ENCODE results near the gene GOLGA8B. TPM values are rescaled to one million over a fixed set of nuclear protein-coding genes. Genes with fewer than 3 reads are reported as not detected.
A peak's percentile ranks its signal among the peaks of the same experiment; 100 is the strongest.
"Not testable (repeated sequence)": the region's sequence is repeated elsewhere in the genome, so short reads cannot be mapped to it uniquely, and the experiment has no call there.

GOLGA8B gene
- total RNA-seq, 8 experiments from 2014 or later: 25.2 to 84.8 (median 48.2) TPM

DNA sequence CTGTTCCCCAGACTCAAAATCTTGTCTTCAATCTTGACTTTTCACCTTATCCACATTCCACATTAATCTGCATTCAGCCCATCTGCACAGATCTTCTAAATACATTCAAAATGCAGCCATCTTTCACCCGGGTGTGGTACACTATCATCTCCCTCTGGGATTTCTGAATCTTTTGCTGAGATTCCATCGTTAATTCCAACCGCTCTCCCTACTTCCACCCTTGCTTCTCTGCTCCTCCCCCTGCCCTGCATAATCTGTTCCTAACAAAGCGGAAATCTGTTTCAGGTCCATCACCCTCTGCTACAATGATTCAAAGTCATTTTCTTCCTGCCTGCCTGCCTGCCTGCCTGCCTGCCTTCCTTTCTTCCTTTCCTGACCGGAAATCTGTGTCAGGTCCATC lies 7.9 kb upstream of the GOLGA8B start:
- WGBS, 10 experiments: 9 to 74% (median 48%) methylated on average over 3 to 5 of the region's 5 CpGs; no CpG with 5 or more reads in 1 of the 10 experiments
- Histone ChIP-seq H3K27ac (peak overlapping the region in 1 of 2 donors; percentile 65), H3K4me3 (no peak overlapping the region), H3K4me1 (replicated peaks in 1 of 2) (peaks cover 0 to 12% of the 10 kb centered on the region in 2 donors)
- in situ Hi-C loops (cut with MboI; ENCODE audit: low pct_unique_long_range_greater_than_20kb in 2 of 9, low sequenced_read_pairs in 9 of 9, unreplicated experiment in 9 of 9): loop anchor here in 3 of 9 experiments (25.0 kb wide), 3 partner anchors 229 to 529 kb away; partner anchors contain the start of gene LPCAT4 (in 2 of the 3)
- ATAC-seq (replicated peaks in 6 of 8): peak in 6 of 8 experiments; percentile 22 to 82 (median 61)

DNA sequence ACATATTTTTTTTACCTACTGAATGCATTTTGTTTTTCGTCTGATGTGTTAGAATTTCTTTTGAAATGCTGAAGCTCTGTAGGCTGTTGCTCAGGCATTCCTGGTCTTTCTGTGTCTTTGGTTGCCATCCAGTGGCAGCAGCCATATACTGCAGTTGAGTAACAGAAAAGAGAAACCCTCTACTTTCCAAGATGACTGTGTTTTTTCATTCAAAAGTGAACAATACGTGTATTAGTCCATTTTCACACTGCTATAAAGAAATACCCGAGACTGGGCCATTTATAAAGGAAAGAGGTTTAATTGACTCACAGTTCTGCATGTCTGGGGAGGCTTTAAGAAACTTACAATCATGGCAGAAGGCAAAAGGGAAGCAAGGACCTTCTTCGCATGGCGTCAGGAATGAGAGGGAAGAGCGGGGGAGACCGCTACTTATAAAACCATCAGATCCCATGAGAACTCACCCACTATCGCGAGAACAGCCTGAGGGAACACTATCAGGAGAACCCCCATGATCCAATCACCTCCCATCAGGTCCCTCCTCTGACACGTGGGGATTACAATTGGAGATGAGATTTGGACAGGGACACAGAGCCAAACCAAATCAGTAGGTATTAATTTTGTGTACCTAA lies 4.7 kb upstream of the GOLGA8B start:
- peaks cover 0 to 20% of the 10 kb centered on the region in 2 donors for H3K4me1 ChIP-seq (replicated peaks in 1 of 2)
- peak overlapping the region in 4 of 5 donors; percentile 16 to 37 (median 18) for H3K4me3 ChIP-seq
- ATAC-seq (replicated peaks in 6 of 8): peak; percentile 27 to 76 (median 48)
- WGBS, 10 experiments: 2 to 37% (median 20%) methylated on average over 3 to 10 of the region's 10 CpGs; no CpG with 5 or more reads in 1 of the 10 experiments
- H3K27ac ChIP-seq: no peak overlapping the region
- in situ Hi-C loops (cut with MboI; ENCODE audit: low pct_unique_long_range_greater_than_20kb in 2 of 9, low sequenced_read_pairs in 9 of 9, unreplicated experiment in 9 of 9): loop anchor here in 3 of 9 experiments (25.0 kb wide), 3 partner anchors 226 to 526 kb away; partner anchors contain the start of gene LPCAT4 (in 2 of the 3)

DNA sequence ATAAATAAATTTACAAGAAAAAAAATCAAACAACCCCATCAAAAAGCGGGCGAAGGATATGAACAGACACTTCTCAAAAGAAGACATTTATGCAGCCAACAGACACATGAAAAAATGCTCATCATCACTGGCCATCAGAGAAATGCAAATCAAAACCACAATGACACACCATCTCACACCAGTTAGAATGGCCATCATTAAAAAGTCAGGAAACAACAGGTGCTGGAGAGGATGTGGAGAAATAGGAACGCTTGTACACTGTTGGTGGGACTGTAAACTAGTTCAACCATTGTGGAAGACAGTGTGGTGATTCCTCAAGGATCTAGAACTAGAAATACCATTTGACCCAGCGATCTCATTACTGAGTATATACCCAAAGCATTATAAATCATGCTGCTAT lies 2.5 kb upstream of the GOLGA8B start:
- H3K4me3 ChIP-seq; H3K27ac ChIP-seq; ATAC-seq (replicated peaks in 6 of 8): not testable (repeated sequence)
- peaks cover 3 to 16% of the 10 kb centered on the region in 2 donors for H3K4me1 ChIP-seq (replicated peaks in 1 of 2)
- 20 to 100% (median 60%) methylated on average over 1 to 2 of the region's 4 CpGs; no CpG with 5 or more reads in 7 of the 10 experiments for WGBS, 10 experiments
- in situ Hi-C loops (cut with MboI; ENCODE audit: low pct_unique_long_range_greater_than_20kb in 2 of 9, low sequenced_read_pairs in 9 of 9, unreplicated experiment in 9 of 9): loop anchor here in 3 of 9 experiments (25.0 kb wide), 3 partner anchors 224 to 524 kb away; partner anchors contain the start of gene LPCAT4 (in 2 of the 3)

DNA sequence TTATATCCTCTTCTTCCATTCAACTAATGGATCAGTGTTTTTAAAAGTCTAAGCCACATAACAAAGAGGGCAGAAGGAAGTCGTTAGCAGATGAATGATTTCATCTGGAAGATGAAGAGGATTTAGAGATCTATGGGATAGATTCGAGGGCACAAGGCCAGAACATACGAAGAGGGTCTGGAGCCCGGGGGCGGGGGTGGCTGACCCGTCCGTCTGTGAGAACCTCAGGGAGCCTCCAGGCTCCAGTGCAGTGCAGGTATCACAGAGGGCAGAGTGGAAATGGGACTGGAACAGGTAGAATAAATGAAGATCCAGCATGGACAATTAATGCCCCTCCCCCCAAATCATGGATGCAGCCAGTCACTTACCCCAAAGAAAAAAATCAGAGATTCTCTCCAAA lies 1.5 kb upstream of the GOLGA8B start:
- in situ Hi-C loops (cut with MboI; ENCODE audit: low pct_unique_long_range_greater_than_20kb in 2 of 9, low sequenced_read_pairs in 9 of 9, unreplicated experiment in 9 of 9): loop anchor here in 3 of 9 experiments (25.0 kb wide), 3 partner anchors 223 to 523 kb away; partner anchors contain the start of gene LPCAT4 (in 2 of the 3)
- no peak overlapping the region for H3K4me3 ChIP-seq
- no peak overlapping the region for H3K27ac ChIP-seq
- H3K4me1 ChIP-seq (replicated peaks in 1 of 2): peaks cover 3 to 13% of the 10 kb centered on the region in 2 donors
- ATAC-seq (replicated peaks in 6 of 8): no peak
- 32 to 83% (median 50%) methylated on average over 1 to 7 of the region's 7 CpGs; no CpG with 5 or more reads in 3 of the 10 experiments for WGBS, 10 experiments

DNA sequence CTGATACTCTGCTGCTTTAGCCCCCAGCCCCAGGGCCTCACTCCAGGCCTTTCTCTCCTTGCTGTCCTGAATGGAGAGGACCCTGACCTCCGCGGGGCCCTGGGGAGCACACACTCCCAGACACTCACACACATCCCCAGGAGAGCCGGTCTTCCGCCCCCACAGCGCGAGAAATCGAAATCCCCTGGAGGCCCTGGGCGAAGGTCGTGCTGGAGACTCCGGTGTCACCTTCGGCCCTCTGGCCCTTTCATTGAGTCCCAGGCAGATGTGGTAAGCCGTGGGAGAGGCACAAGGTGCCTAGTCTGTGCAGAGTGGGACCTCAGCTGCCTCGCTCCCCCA lies 848 bp upstream of the GOLGA8B start:
- 64 to 69% methylated on average over 5 to 9 of the region's 13 CpGs; no CpG with 5 or more reads in 8 of the 10 experiments for WGBS, 10 experiments

DNA sequence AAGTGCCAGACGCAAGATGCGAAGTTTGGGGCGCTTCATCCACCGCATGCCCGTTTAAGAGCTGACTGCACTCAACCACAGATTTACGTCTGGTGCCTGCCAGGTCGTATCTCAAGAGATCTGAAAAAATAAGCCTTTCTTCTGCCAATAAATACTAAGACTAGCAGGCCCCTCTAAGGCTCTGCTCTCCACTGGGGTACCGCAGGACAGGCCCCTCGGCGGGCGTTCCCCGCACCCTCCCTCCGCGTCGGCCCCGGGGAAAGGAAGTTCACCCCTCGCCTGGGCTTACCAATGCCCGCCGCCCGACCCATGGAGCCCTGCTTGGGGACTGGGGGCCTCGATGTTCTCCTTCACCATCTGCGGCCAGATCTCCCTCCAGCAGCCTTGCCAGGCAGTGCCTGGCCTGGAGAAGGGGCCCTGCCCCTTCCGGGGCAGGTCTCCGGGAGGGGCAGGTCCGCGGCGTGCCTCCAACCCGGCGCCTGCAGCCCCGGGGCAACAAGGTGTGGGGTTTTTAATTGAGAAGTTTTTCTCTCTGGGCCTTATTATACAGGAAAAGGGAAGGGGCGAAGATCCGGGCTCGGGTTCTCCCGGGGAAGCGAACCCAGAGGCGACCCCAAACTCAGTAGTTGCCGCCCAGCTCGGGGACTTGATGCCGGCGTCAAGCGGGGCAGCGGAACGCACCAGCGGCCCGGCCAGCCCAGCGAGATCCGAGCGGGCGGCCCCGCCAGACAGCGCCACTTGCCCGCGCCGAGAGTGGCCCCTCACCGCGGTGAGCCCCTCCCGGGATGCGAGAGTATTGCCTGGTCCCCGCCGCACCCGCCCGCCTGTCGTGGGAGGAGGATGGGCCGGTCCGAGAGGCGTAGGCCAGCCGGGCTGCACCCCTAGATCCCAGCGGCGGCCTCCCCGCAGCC lies 735 bp downstream of the GOLGA8B start:
- peak; percentile 49 to 66 (median 62) for ATAC-seq (replicated peaks in 6 of 8)
- Histone ChIP-seq H3K4me1 (replicated peaks in 1 of 2) (peaks cover 3 to 13% of the 10 kb centered on the region in 2 donors), H3K27ac (peak overlapping the region in 1 of 2 donors; percentile 90), H3K4me3 (peak overlapping the region; percentile 62 to 97 (median 91))
- in situ Hi-C loops (cut with MboI; ENCODE audit: low pct_unique_long_range_greater_than_20kb in 2 of 9, low sequenced_read_pairs in 9 of 9, unreplicated experiment in 9 of 9): loop anchor here in 3 of 9 experiments (25.0 kb wide), 3 partner anchors 220 to 520 kb away; partner anchors contain the start of gene LPCAT4 (in 2 of the 3)
- 0 to 60% (median 28%) methylated on average over 1 to 11 of the region's 70 CpGs; no CpG with 5 or more reads in 4 of the 10 experiments for WGBS, 10 experiments

More for the DNA sequence above, 848 bp upstream of the GOLGA8B start:
- Histone ChIP-seq H3K4me3 (peak overlapping the region; percentile 62 to 97 (median 91)), H3K4me1 (replicated peaks in 1 of 2) (peaks cover 3 to 13% of the 10 kb centered on the region in 2 donors), H3K27ac (peak overlapping the region in 1 of 2 donors; percentile 90)
- in situ Hi-C loops (cut with MboI; ENCODE audit: low pct_unique_long_range_greater_than_20kb in 2 of 9, low sequenced_read_pairs in 9 of 9, unreplicated experiment in 9 of 9): loop anchor here in 3 of 9 experiments (25.0 kb wide), 3 partner anchors 222 to 522 kb away; partner anchors contain the start of gene LPCAT4 (in 2 of the 3)
- peak in 1 of 8 experiments; percentile 0 for ATAC-seq (replicated peaks in 6 of 8)

DNA sequence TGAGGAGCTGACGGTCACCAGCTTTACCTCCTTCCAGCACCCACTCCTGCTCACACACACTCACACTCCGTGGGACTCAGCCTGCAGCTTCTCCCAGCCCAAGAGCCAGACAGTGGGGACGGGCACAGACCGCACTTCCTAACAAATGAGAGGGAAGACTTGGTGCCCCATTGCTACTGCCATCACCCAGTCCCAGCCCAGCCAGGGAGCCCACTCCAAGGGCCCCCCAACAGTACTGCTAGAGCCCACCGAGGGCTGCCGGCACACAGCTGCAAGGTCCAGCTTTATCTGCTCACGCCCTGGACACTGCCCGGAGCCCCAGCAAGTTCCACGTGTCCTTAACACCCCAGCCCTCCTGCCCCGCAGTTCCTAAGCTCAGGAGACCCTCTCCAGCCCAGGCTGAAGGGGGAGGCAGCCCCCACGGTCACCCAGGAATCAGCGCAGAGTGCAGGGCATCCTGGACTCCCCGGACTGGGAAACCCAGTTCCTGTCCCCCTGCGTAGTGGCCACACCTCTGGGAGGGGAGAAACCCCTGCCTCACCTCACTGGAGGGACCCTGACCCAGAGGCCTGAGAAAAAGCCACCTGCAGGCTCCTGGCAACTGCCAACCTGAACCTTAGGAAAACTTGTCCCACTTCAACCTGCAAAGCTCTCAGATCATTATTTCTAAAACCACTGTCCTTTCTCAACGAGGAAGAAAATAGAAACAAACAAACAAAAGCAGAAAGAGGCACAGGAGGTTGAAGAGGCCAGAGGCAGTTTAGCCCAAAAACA lies 1.6 kb downstream of the GOLGA8B start:
- WGBS, 10 experiments: 0 to 73% (median 20%) methylated on average over 1 to 5 of the region's 15 CpGs; no CpG with 5 or more reads in 6 of the 10 experiments
- Histone ChIP-seq H3K4me1 (replicated peaks in 1 of 2) (peaks cover 3 to 13% of the 10 kb centered on the region in 2 donors), H3K4me3 (peak overlapping the region; percentile 62 to 97 (median 91))
- ATAC-seq (replicated peaks in 6 of 8); H3K27ac ChIP-seq: not testable (repeated sequence)
- in situ Hi-C loops (cut with MboI; ENCODE audit: low pct_unique_long_range_greater_than_20kb in 2 of 9, low sequenced_read_pairs in 9 of 9, unreplicated experiment in 9 of 9): loop anchor here in 3 of 9 experiments (25.0 kb wide), 3 partner anchors 220 to 520 kb away; partner anchors contain the start of gene LPCAT4 (in 2 of the 3)

DNA sequence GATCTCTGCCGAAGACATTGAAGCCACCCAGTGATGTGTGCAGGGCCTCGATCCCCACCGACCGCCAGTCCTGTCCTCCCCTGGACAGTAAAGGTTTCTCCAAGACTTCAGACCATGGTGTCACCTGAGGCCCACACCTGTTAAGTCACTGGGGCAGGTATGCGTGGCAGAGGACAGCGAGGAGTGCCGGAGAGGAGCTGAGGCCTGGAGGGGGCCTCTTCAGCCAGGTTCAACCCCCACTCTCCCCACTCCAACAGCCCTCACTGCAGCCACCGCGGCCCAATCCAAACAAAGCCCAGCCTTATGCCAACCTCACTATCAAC lies 2.4 kb downstream of the GOLGA8B start:
- no peak for ATAC-seq (replicated peaks in 6 of 8)
- Histone ChIP-seq H3K4me1 (replicated peaks in 1 of 2) (peaks cover 3 to 13% of the 10 kb centered on the region in 2 donors), H3K4me3 (no peak overlapping the region), H3K27ac (no peak overlapping the region)
- in situ Hi-C loops (cut with MboI; ENCODE audit: low pct_unique_long_range_greater_than_20kb in 2 of 9, low sequenced_read_pairs in 9 of 9, unreplicated experiment in 9 of 9): loop anchor here in 3 of 9 experiments (25.0 kb wide), 3 partner anchors 219 to 519 kb away; partner anchors contain the start of gene LPCAT4 (in 2 of the 3)
- 100% methylated on average over 1 to 2 of the region's 9 CpGs; no CpG with 5 or more reads in 5 of the 10 experiments for WGBS, 10 experiments

DNA sequence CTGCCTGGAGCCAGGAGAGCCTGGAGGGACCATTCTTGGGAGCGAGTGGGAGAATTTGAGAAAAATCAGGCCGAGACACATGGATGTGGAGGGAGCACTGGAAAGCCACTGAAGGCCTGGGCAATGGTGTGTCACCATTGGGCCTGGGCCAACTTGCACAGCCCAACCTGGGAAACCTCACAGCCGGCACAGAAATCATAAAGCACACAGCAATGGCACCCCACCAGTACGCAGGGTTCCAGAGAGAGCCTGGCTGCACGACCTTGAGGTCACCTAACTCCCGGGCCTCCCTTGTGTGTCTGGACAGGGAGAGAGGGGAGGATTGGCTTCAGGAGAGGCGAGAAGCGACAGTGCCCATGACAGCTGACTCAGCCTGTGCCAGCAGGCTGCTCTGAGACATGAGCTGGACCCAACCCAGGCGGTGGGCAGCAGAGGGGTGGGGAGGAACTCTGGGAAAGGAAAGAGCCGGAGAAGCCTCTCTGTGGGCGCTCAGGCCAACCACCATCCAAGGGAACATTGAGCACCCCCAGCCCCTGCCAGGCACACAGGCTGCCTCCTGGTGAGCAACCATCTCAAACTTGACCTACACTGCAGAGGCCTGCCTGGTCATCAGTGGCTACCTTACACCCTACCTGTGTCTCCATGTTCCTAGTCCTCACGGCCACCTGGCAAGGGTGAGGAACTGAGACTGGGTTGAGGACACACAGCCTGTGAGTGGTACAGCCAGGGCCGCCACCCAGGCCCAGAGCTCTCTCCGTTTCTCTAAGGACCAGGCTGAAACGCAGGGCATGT lies 3.0 kb downstream of the GOLGA8B start:
- peaks cover 3 to 13% of the 10 kb centered on the region in 2 donors for H3K4me1 ChIP-seq (replicated peaks in 1 of 2)
- not testable (repeated sequence) for H3K4me3 ChIP-seq; H3K27ac ChIP-seq; ATAC-seq (replicated peaks in 6 of 8)
- in situ Hi-C loops (cut with MboI; ENCODE audit: low pct_unique_long_range_greater_than_20kb in 2 of 9, low sequenced_read_pairs in 9 of 9, unreplicated experiment in 9 of 9): loop anchor here in 3 of 9 experiments (25.0 kb wide), 3 partner anchors 218 to 518 kb away; partner anchors contain the start of gene LPCAT4 (in 2 of the 3)
- WGBS, 10 experiments: 90 to 100% methylated on average over 1 to 2 of the region's 15 CpGs; no CpG with 5 or more reads in 8 of the 10 experiments

DNA sequence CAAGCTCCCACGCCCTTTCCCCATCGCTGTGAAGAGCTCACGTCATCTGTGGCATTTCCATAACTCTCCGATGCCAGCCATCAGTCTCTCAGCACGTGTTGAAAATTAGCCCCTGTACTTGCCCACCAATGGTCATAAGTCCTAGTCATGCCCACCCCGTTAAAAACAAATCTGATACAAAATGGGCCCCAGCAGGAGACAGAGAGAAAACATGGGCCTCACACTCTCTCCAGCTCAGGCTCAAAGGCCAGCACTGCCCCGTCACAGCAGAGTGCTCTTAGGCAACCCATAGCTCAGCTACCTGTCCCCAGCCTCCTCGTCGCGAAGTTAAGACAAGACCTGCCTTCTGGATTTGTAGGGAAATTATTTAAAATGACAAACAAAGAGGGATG lies 5.2 kb downstream of the GOLGA8B start:
- H3K27ac ChIP-seq: no peak overlapping the region
- WGBS, 10 experiments: 67 to 100% (median 98%) methylated on average over 1 to 6 of the region's 10 CpGs; no CpG with 5 or more reads in 4 of the 10 experiments
- H3K4me3 ChIP-seq: no peak overlapping the region
- peaks cover 3 to 5% of the 10 kb centered on the region in 2 donors for H3K4me1 ChIP-seq (replicated peaks in 1 of 2)
- in situ Hi-C loops (cut with MboI; ENCODE audit: low pct_unique_long_range_greater_than_20kb in 2 of 9, low sequenced_read_pairs in 9 of 9, unreplicated experiment in 9 of 9): loop anchor here in 3 of 9 experiments (25.0 kb wide), 3 partner anchors 216 to 516 kb away; partner anchors contain the start of gene LPCAT4 (in 2 of the 3)
- no peak for ATAC-seq (replicated peaks in 6 of 8)

All from motor neuron (in vitro differentiated cells).